ENCODE data around the gene ZNF497.
A peak's percentile ranks its signal among the peaks of the same experiment; 100 is the strongest.

ZNF497 gene

GRCh38 chr19:58400316-58400915 lies 37.9 kb upstream of the ZNF497 start:
- 80 to 83% methylated on average over 18 of the region's 18 CpGs for WGBS, 2 experiments
- Histone ChIP-seq H3K36me3 (ENCODE audit: control insufficient read depth, insufficient read depth, low read length) (no peaks in the 10 kb centered on the region), H3K4me3 (ENCODE audit: insufficient read depth, low read depth, low read length) (peak overlapping the region; percentile 82), H3K27me3 (ENCODE audit: control insufficient read depth, insufficient read depth, low read length, poor library complexity, severe bottlenecking) (peaks cover 16% of the 10 kb centered on the region), H3K9me3 (ENCODE audit: control insufficient read depth, low read length) (no peaks in the 10 kb centered on the region), H3K27ac (ENCODE audit: insufficient read depth, low read depth, low read length, poor library complexity, severe bottlenecking) (no peak overlapping the region), H3K4me1 (ENCODE audit: control insufficient read depth, insufficient read depth, low read length) (peaks cover 7% of the 10 kb centered on the region)

DNA sequence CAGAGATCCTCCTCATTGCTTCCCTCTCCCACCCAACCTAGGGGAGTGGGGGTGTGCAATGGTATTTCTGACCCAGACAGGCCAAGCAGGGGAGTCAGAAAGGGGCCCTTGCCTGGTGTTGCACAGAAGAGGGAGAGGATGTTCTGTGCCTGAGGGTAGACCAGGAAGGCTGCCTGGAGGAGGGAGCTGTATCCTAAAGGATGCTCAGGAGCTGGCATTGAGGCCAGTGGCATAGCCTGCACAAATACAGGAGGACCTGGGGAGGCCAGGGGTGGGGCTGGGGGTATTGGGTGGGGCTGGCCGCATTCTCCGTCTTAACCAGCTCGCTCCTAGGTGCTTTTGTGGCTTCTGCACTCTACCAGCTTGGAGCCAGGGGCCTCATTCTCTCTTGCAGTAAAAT lies 37.4 kb upstream of the ZNF497 start:
- Histone ChIP-seq H3K27ac (ENCODE audit: insufficient read depth, low read depth, low read length, poor library complexity, severe bottlenecking) (no peak overlapping the region), H3K4me3 (ENCODE audit: insufficient read depth, low read depth, low read length) (no peak overlapping the region), H3K4me1 (ENCODE audit: control insufficient read depth, insufficient read depth, low read length) (peaks cover 7% of the 10 kb centered on the region), H3K27me3 (ENCODE audit: control insufficient read depth, insufficient read depth, low read length, poor library complexity, severe bottlenecking) (peaks cover 16% of the 10 kb centered on the region), H3K36me3 (ENCODE audit: control insufficient read depth, insufficient read depth, low read length) (peaks cover 3% of the 10 kb centered on the region), H3K9me3 (ENCODE audit: control insufficient read depth, low read length) (no peaks in the 10 kb centered on the region)
- 89 to 100% methylated on average over 3 of the region's 3 CpGs for WGBS, 2 experiments

DNA sequence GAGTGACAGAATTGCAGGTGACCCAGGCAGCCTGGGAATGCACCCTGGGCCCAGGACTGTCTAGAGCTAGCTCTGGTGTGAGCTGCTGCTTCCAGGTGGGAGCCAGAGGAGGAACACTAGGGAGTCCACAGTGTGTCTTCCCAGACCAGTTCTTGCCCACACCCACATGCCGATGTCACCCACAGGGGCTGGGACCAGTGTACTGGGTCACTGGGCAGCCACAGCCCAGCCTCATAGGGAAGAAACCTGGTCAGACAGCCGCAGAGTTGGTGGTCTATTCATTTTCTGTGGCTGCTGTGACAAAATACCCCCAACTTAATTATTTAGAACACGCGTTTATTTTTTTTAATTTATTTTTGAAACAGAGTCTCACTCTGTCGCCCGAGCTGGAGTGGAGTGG lies 36.0 kb upstream of the ZNF497 start:
- 95 to 96% methylated on average over 6 of the region's 6 CpGs for WGBS, 2 experiments

DNA sequence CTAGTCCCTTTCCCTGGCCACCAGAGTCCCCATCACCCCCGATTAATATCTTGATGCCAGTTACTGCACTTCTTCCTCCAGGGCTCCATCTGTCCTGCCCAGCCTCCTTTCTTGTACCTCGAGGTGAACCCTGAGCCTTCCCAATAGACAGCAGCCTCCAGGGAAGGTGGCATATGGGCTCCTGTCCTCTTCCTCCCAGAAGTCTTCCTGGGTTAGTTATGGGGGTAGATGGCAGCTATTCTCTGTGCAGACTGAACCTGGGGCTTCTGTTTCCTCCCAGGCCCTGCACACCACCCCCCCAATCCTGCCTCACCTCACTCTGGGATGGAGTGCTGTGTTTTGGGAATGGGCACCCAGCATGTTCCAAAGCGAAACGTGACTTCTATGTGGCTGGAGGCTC lies 35.5 kb upstream of the ZNF497 start:
- no peak overlapping the region for H3K4me3 ChIP-seq (ENCODE audit: insufficient read depth, low read depth, low read length)
- peaks cover 7% of the 10 kb centered on the region for H3K4me1 ChIP-seq (ENCODE audit: control insufficient read depth, insufficient read depth, low read length)
- H3K36me3 ChIP-seq (ENCODE audit: control insufficient read depth, insufficient read depth, low read length) = peaks cover 20% of the 10 kb centered on the region
- H3K27ac ChIP-seq (ENCODE audit: insufficient read depth, low read depth, low read length, poor library complexity, severe bottlenecking) = no peak overlapping the region
- peaks cover 16% of the 10 kb centered on the region for H3K27me3 ChIP-seq (ENCODE audit: control insufficient read depth, insufficient read depth, low read length, poor library complexity, severe bottlenecking)
- no peaks in the 10 kb centered on the region for H3K9me3 ChIP-seq (ENCODE audit: control insufficient read depth, low read length)
- 88 to 94% methylated on average over 4 of the region's 4 CpGs for WGBS, 2 experiments

More for the DNA sequence above, 36.0 kb upstream of the ZNF497 start:
- peaks cover 7% of the 10 kb centered on the region for H3K4me1 ChIP-seq (ENCODE audit: control insufficient read depth, insufficient read depth, low read length)
- H3K36me3 ChIP-seq (ENCODE audit: control insufficient read depth, insufficient read depth, low read length) = peaks cover 16% of the 10 kb centered on the region
- H3K27me3 ChIP-seq (ENCODE audit: control insufficient read depth, insufficient read depth, low read length, poor library complexity, severe bottlenecking) = peaks cover 16% of the 10 kb centered on the region
- H3K27ac ChIP-seq (ENCODE audit: insufficient read depth, low read depth, low read length, poor library complexity, severe bottlenecking) = no peak overlapping the region
- no peaks in the 10 kb centered on the region for H3K9me3 ChIP-seq (ENCODE audit: control insufficient read depth, low read length)
- H3K4me3 ChIP-seq (ENCODE audit: insufficient read depth, low read depth, low read length) = no peak overlapping the region

GRCh38 chr19:58397533-58398037 lies 35.0 kb upstream of the ZNF497 start:
- H3K4me3 ChIP-seq (ENCODE audit: insufficient read depth, low read depth, low read length) = no peak overlapping the region
- peaks cover 7% of the 10 kb centered on the region for H3K4me1 ChIP-seq (ENCODE audit: control insufficient read depth, insufficient read depth, low read length)
- no peak overlapping the region for H3K27ac ChIP-seq (ENCODE audit: insufficient read depth, low read depth, low read length, poor library complexity, severe bottlenecking)
- no peaks in the 10 kb centered on the region for H3K9me3 ChIP-seq (ENCODE audit: control insufficient read depth, low read length)
- peaks cover 24% of the 10 kb centered on the region for H3K36me3 ChIP-seq (ENCODE audit: control insufficient read depth, insufficient read depth, low read length)
- WGBS, 2 experiments = 85% methylated on average over 7 of the region's 7 CpGs
- H3K27me3 ChIP-seq (ENCODE audit: control insufficient read depth, insufficient read depth, low read length, poor library complexity, severe bottlenecking) = peaks cover 16% of the 10 kb centered on the region

DNA sequence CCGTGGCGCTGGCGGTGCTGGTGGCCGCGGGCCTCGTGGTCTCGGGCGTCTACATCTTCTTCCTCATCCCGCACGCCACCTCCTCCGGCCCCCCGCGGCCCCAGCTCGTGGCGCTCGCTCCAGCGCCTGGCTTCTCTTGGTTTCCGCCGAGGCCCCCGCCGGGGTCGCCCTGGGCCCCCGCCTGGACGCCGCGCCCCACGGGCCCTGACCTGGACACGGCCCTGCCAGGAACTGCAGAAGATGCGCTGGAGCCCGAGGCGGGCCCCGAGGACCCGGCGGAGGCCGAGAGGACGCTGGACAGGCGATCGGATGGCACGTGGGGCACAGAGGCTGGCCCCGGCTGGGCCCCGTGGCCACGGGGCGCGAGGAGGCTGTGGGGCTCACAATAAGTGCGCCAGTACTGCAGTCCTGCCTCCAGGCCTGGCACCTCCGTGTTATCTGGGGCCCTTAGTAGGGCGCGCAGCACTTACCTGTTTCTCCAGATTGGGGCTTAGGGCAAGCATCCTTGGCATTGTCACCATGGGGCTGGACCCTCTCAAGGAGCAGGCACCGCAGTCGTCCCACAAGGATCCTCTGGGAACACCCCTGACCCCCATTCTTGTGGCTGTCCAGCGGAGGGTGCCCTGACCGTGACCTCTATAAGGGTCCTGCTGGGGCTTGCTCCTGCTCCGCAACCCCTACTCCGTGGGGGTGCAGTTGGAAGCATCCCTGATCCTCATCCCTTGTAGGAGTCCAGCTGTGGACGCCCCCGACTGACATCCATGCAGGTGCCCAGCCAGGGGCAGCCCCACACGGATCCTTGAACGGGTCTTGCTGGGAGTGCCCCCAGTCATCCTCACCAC lies 34.4 kb upstream of the ZNF497 start:
- Histone ChIP-seq H3K9me3 (ENCODE audit: control insufficient read depth, low read length) (no peaks in the 10 kb centered on the region), H3K4me1 (ENCODE audit: control insufficient read depth, insufficient read depth, low read length) (peaks cover 7% of the 10 kb centered on the region), H3K4me3 (ENCODE audit: insufficient read depth, low read depth, low read length) (no peak overlapping the region), H3K27me3 (ENCODE audit: control insufficient read depth, insufficient read depth, low read length, poor library complexity, severe bottlenecking) (peaks cover 16% of the 10 kb centered on the region), H3K27ac (ENCODE audit: insufficient read depth, low read depth, low read length, poor library complexity, severe bottlenecking) (no peak overlapping the region), H3K36me3 (ENCODE audit: control insufficient read depth, insufficient read depth, low read length) (peaks cover 24% of the 10 kb centered on the region)
- 84 to 86% methylated on average over 58 of the region's 58 CpGs for WGBS, 2 experiments

- peaks cover 16% of the 10 kb centered on the region for H3K27me3 ChIP-seq (ENCODE audit: control insufficient read depth, insufficient read depth, low read length, poor library complexity, severe bottlenecking)
- H3K27ac ChIP-seq (ENCODE audit: insufficient read depth, low read depth, low read length, poor library complexity, severe bottlenecking) = no peak overlapping the region
- H3K9me3 ChIP-seq (ENCODE audit: control insufficient read depth, low read length) = no peaks in the 10 kb centered on the region
- H3K4me1 ChIP-seq (ENCODE audit: control insufficient read depth, insufficient read depth, low read length) = peaks cover 7% of the 10 kb centered on the region
- 45 to 47% methylated on average over 75 of the region's 75 CpGs for WGBS, 2 experiments
- H3K36me3 ChIP-seq (ENCODE audit: control insufficient read depth, insufficient read depth, low read length) = peaks cover 24% of the 10 kb centered on the region
- H3K4me3 ChIP-seq (ENCODE audit: insufficient read depth, low read depth, low read length) = no peak overlapping the region
Measured at GRCh38 chr19:58395979-58396627, 33.6 kb upstream of the ZNF497 start.

DNA sequence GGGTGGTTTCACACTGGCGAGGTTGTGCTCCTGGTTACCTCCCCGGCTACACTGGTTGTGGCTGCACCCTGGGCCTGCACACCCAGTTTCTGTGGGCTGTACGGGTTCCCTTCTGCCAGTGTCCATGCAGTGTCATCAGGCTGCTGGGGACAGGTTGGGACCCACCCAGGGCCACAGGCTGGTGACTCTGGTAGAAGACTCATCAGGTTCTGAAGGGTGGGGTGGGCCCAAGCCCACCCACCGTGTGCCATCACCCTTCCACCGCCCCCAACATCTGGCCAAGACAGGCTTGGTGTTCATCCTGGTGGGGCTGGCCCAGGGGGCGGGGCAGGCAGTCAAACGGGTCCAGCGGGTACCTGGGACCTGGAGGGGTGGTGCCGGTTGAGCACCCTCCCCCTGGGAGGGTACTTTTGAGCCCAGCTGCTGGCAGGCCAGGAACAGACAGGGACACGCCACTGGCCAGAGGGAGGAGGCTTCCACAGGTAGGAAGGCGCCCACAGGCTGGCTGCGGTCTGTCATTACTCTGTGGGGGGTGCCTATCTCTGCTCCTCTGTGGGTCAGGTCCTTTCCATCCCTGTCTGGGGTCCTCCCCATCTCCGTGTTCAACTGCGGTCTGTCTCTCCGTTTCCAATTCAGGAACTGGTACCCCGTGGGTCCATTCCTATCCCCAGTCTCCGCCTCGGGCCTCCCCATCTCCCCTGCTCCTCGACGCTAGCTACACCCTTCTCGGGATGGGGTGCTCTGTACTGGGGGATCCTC lies 32.8 kb upstream of the ZNF497 start, which contains the start of gene RNF225:
Gene RNF225, plus strand, starts transcription at position 437 of the 759 bp plus-strand sequence. CDS start 434 bp downstream, outside the sequence.
- no peak within 1 kb of the TSS for H3K27ac ChIP-seq (ENCODE audit: insufficient read depth, low read depth, low read length, poor library complexity, severe bottlenecking)
- WGBS, 2 experiments = 56 to 57% methylated on average over 21 of the region's 21 CpGs
- H3K27me3 ChIP-seq (ENCODE audit: control insufficient read depth, insufficient read depth, low read length, poor library complexity, severe bottlenecking) = peaks cover 16% of the 10 kb centered on the region
- no peak within 1 kb of the TSS for H3K4me3 ChIP-seq (ENCODE audit: insufficient read depth, low read depth, low read length)
- H3K36me3 ChIP-seq (ENCODE audit: control insufficient read depth, insufficient read depth, low read length) = peaks cover 29% of the 10 kb centered on the region
- H3K9me3 ChIP-seq (ENCODE audit: control insufficient read depth, low read length) = no peaks in the 10 kb centered on the region
- H3K4me1 ChIP-seq (ENCODE audit: control insufficient read depth, insufficient read depth, low read length) = peaks cover 2% of the 10 kb centered on the region

GRCh38 chr19:58394821-58395219 lies 32.3 kb upstream of the ZNF497 start:
- Histone ChIP-seq H3K27me3 (ENCODE audit: control insufficient read depth, insufficient read depth, low read length, poor library complexity, severe bottlenecking) (peaks cover 16% of the 10 kb centered on the region), H3K36me3 (ENCODE audit: control insufficient read depth, insufficient read depth, low read length) (peaks cover 29% of the 10 kb centered on the region), H3K27ac (ENCODE audit: insufficient read depth, low read depth, low read length, poor library complexity, severe bottlenecking) (no peak overlapping the region), H3K4me3 (ENCODE audit: insufficient read depth, low read depth, low read length) (no peak overlapping the region), H3K9me3 (ENCODE audit: control insufficient read depth, low read length) (no peaks in the 10 kb centered on the region), H3K4me1 (ENCODE audit: control insufficient read depth, insufficient read depth, low read length) (no peaks in the 10 kb centered on the region)
- WGBS, 2 experiments = 86 to 87% methylated on average over 3 of the region's 3 CpGs
